Fibroblast of skin of scalp (primary cell): ENCODE measurements around the gene CDKN2AIP.
"Not testable (repeated sequence)": the region's sequence is repeated elsewhere in the genome, so short reads cannot be mapped to it uniquely, and the experiment has no call there.

Experiments used
- DNase-seq: peaks from one replicate; pipeline ENCODE4 v3.0.0-alpha.2; 2013

CDKN2AIP gene

GRCh38 chr4:183413234-183414200, 30.9 kb upstream of the CDKN2AIP start:
- no peak for DNase-seq

DNA sequence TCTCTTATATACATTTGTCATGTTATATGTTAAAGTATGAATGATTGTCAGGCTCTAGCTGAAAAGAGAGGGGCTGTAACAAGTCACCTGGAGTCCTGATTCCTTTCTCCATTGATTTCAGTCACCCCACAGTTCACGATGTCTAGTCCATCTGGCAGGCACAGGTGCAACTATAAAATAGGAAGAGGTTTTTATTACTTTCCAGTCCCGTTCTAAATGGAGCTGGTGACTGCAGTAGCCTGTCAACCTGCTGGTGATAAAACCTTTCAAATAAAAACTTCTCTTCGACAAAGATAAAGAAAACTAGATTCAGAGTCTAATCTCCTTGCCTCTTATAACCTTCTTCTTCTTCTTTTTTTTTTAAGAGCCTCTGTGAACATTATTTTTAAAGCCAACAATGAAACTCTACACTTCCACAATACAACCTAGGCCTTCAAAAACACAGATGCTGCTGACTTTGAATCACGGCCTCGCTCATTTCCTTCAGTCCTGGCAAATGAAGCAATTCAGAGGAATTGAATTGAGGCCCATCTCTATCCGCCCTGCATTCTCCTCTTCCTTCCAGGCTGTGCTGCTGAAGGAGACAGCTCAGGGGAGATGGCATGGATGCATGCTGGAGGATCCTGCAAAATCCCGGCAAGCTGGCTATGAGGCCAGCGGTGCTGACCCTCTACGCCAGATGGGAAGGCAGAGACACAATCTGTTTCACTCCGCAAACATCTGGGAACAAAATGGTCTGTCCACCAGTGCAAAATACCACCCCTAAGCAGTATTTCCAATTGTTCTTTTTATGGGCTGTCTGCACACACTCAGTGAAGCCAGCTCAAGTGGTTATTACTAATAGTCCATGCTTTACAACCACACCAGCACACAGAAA, 27.3 kb upstream of the CDKN2AIP start:
- DNase-seq: no peak

DNA sequence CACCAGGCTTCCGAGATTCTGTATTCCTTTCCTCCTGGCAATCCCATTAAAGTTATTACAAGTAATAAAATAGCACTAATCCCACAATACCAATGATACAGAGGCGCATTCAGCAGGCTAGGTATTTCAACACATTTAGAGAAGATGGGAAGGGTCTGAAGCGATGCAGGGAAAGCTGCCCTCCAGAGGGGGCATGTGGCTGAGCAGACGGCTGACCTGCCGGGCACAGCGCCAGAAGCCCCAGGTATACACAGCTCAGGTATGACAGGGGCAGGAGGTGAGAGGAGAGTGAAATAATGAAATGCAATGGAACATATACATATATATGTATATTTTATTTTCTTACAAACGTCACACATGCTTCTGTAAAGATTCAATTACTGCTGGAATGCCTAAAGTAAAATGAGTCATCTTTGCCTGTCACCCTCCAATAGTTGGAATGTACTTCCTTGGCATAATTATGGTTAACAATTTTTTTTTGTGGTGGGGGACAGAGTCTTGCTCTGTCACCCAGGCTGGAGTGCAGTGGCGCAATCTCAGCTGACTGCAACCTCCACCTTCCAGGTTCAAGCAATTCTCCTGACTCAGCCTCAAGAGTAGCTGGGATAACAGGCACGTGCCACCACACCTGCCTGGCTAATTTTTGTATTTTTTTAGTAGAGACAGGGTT, 21.3 kb upstream of the CDKN2AIP start:
- DNase-seq: peak; percentile 82

GRCh38 chr4:183424109-183424744, 20.2 kb upstream of the CDKN2AIP start:
- DNase-seq: no peak

- DNase-seq: no peak
Observed at GRCh38 chr4:183426507-183426906, 17.9 kb upstream of the CDKN2AIP start.

DNA sequence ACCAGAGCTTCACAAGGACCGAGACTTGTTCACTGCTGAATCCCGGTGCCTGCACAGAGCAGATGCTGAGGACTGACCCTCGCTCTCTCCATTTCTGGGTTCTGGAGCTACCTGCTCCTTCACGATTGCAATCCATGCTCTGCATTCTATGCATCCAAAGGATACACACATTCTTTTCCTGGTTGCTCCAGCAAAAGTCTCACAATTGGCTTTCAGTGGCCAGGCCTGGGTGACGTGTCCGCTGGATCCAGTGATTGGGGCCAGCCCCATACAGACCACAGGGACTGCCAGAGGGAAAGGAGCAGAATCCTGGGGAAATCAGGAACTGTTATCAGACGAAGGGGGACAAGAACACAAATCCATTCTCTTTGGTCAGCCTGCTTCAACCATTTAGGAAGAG, 14.9 kb upstream of the CDKN2AIP start:
- DNase-seq: no peak

DNA sequence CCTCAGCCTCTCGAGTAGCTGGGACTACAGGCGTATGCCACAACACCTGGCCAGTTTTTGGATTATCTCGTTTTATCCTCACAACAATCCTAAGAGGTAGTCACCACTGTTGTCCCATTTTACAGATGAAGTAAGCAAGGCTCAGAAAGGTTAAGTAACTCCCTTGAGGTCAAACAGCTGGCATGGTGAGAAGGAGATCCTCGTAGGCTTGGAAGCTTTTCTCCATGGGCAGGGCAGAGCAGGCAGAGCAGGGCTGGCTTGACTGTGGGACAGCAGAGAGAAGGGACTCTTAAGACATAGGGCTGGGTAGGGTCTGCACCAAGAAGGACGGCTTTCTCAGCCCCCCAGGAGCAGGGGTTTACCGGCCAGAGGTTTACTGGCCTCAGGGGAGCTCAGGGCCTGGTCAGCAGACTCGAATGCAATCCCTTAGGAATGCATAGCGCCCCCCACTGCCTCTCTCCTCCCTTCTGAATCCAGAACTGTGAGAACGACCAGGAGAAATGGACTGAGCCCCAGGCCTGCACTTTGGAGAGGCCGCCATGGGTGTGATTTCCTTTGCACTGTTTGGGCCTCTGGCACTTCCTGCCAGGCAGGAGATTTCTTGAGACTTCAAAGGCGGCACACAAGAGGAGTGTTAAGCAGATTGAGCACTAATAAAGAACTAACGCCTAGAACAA, 14.0 kb upstream of the CDKN2AIP start:
- no peak for DNase-seq

DNA sequence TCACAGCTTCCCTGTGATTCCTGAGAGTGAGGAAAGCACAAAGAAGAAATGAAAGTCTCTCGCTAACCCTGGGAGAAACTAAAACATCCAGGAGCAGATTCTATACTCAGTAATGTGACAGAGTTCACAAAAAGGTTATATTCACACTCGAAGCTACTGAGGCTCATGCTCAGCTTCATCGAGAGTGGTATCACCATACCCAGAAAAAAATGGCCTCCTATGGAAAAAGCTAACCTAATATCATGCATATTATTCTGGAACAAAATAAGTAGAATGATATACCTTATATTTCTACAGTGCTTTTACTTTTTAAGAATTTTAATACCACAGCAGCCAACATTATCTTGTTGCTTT, 13.5 kb upstream of the CDKN2AIP start:
- no peak for DNase-seq

DNA sequence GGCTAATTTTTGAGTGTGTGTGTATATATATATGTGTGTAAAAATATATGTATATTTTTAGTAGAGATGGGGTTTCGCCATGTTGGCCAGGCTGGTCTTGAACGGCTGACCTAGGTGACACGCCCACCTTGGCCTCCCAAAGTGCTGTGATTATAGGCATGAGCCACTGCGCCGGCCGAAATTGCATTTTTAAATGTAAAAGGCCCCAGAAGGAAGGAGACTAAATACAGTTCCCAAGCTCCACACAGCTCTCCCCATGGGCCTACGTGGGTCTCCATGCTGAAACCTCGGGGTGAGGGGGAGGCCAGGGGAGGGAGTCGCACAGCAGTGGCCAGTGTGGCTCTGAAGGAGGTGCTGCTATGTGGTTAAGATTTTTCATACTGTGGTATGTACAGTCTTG, 12.8 kb upstream of the CDKN2AIP start:
- no peak for DNase-seq

DNA sequence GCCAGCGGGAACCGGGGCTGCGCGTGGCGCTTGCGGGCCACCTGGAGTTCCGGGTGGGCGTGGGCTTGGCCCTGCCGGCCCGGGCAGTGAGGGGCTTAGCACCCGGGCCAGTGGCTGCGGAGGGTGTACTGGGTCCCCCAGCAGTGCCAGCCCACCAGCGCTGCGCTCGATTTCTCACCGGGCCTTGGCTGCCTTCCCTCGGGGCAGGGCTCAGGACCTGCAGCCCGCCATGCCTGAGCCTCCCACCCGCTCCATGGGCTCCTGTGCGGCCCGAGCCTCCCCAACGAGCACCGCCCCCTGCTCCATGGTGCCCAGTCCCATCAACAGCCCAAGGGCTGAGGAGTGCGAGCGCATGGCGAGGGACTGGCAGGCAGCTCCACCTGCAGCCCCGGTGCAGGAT, 11.3 kb upstream of the CDKN2AIP start:
- not testable (repeated sequence) for DNase-seq

GRCh38 chr4:183434264-183434663, 10.2 kb upstream of the CDKN2AIP start:
- no peak for DNase-seq

- no peak for DNase-seq
Observed at GRCh38 chr4:183434666-183435190, 9.7 kb upstream of the CDKN2AIP start.

GRCh38 chr4:183435803-183436202, 8.6 kb upstream of the CDKN2AIP start:
- no peak for DNase-seq

DNA sequence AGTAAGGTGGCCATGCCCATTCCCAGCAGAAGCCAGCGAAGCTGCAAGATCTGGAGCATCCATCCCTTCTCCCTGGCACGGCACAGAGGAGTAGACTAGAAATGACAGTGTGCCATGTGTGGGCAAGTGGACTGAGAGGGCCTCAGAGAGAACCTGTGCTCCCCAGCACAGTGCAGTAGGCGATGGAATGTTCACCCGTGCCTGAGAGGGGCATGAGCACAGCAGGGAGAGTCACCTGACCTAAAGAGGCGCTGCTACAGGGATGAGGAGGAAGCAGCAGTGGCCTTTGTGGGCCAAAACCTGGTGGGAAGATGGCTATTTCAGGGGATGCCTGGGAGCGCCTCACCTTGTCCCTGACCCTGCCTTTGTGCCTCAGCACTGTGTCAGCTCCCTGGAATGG, 8.0 kb upstream of the CDKN2AIP start:
- no peak for DNase-seq

GRCh38 chr4:183437452-183437851, 7.0 kb upstream of the CDKN2AIP start:
- DNase-seq: no peak

- no peak for DNase-seq
Observed at GRCh38 chr4:183438458-183439113, 5.8 kb upstream of the CDKN2AIP start.

GRCh38 chr4:183441276-183441675, 3.2 kb upstream of the CDKN2AIP start:
- no peak for DNase-seq

- no peak for DNase-seq
Observed at GRCh38 chr4:183443655-183444213, 702 bp upstream of the CDKN2AIP start.

- DNase-seq: no peak
Observed at GRCh38 chr4:183445097-183445428, 627 bp downstream of the CDKN2AIP start.

- no peak for DNase-seq
Observed at GRCh38 chr4:183447646-183448045, 3.2 kb downstream of the CDKN2AIP start.

- no peak for DNase-seq
Observed at GRCh38 chr4:183448436-183448835, 4.0 kb downstream of the CDKN2AIP start.
